GM19455 (cell line): ENCODE data around the gene RABGGTA.
"Not testable (repeated sequence)": the region's sequence is repeated elsewhere in the genome, so short reads cannot be mapped to it uniquely, and the experiment has no call there.

Source experiments
- ATAC-seq: cut with Tn5 transposase; IDR thresholded peaks from one replicate; pipeline ENCODE4 v1.9.1; 2021; ENCODE audit not compliant: unreplicated experiment

RABGGTA gene

GRCh38 chr14:24261256-24261968 is 10.0 kb downstream of the RABGGTA start:
- ATAC-seq: no peak

GRCh38 chr14:24260780-24261157 is 10.6 kb downstream of the RABGGTA start:
- ATAC-seq: no peak

GRCh38 chr14:24260026-24260779 is 11.2 kb downstream of the RABGGTA start:
- ATAC-seq: no peak

GRCh38 chr14:24259282-24260025 is 11.9 kb downstream of the RABGGTA start:
- ATAC-seq: no peak

GRCh38 chr14:24258548-24259265 is 12.7 kb downstream of the RABGGTA start:
- no peak for ATAC-seq

GRCh38 chr14:24258119-24258518 is 13.3 kb downstream of the RABGGTA start:
- ATAC-seq: no peak

- no peak for ATAC-seq
Measured at GRCh38 chr14:24256960-24257359, 14.4 kb downstream of the RABGGTA start.

GRCh38 chr14:24255931-24256711 is 15.3 kb downstream of the RABGGTA start:
- no peak for ATAC-seq

- no peak for ATAC-seq
Measured at GRCh38 chr14:24255438-24255837, 16.0 kb downstream of the RABGGTA start.

GRCh38 chr14:24254630-24255392 is 16.6 kb downstream of the RABGGTA start:
- ATAC-seq: no peak

- ATAC-seq: no peak
Measured at GRCh38 chr14:24253936-24254335, 17.5 kb downstream of the RABGGTA start.

- no peak for ATAC-seq
Measured at GRCh38 chr14:24252289-24253124, 18.9 kb downstream of the RABGGTA start.

GRCh38 chr14:24251880-24252288 is 19.5 kb downstream of the RABGGTA start:
- no peak for ATAC-seq

GRCh38 chr14:24250354-24250753 is 21.0 kb downstream of the RABGGTA start:
- ATAC-seq: no peak

- no peak for ATAC-seq
Measured at GRCh38 chr14:24249230-24250021, 22.0 kb downstream of the RABGGTA start.

- ATAC-seq: no peak
Measured at GRCh38 chr14:24247422-24247821, 24.0 kb downstream of the RABGGTA start.

- ATAC-seq: no peak
Measured at GRCh38 chr14:24246765-24247212, 24.6 kb downstream of the RABGGTA start.

- not testable (repeated sequence) for ATAC-seq
Measured at GRCh38 chr14:24245350-24245749, 26.0 kb downstream of the RABGGTA start.
